ENCODE results near the gene G3BP2. TPM values are rescaled to one million over a fixed set of nuclear protein-coding genes. Genes with fewer than 3 reads are reported as not detected.

G3BP2 gene
- total and polyA plus RNA-seq, 10 of the 15 experiments (the other 5 are each of a cell fraction or from before 2014, with no cell fraction given) = 22.2 to 176 (median 102) TPM

- no peak overlapping the region for H3K27ac ChIP-seq (ENCODE audit: control insufficient read depth, insufficient read depth)
- FAIRE-seq = no peak
- H3K9me3 ChIP-seq (replicated peaks; ENCODE audit: control insufficient read depth, insufficient read depth, low read length) = no peaks in the 10 kb centered on the region
- no peak for ATAC-seq
- H2AFZ ChIP-seq (ENCODE audit: control insufficient read depth, low read depth, low read length) = no peak overlapping the region
- H3K4me2 ChIP-seq (ENCODE audit: control insufficient read depth, insufficient read depth) = no peak overlapping the region
- H4K20me1 ChIP-seq (ENCODE audit: control insufficient read depth, insufficient read depth) = no peaks in the 10 kb centered on the region; the same call in 1 of the 2 replicates
- no peak for DNase-seq (ENCODE audit: low read depth, low spot score)
- H3K36me3 ChIP-seq (ENCODE audit: control insufficient read depth in 2 of 2, insufficient read depth in 2 of 2, low read length in 1 of 2) = no peaks in the 10 kb centered on the region
- ChIA-PET POLR2A (interaction anchor here (0.6 to 8.7 kb wide), 4 partner anchors 21 to 172 kb away, joined by 3 to 72 read pairs (median 7); partner anchors contain the start of gene USO1), RAD21 (ENCODE audit: unreplicated experiment) (interaction anchor here (3.7 kb wide), 1 partner anchor 49 kb away, joined by 28 read pairs; the partner anchor contains the start of gene USO1), CTCF (interaction anchor here (0.8 kb wide), 1 partner anchor 48 kb away, joined by 3 read pairs; no protein-coding TSS in a partner anchor), SMC1A (ENCODE audit: uncharacterized antibody, unreplicated experiment) (interaction anchor here (0.6 to 8.5 kb wide), 4 partner anchors 35 to 303 kb away, joined by 3 to 98 read pairs (median 4); partner anchors contain the start of gene USO1)
- over 99% methylated on average over 11 of the region's 11 CpGs for WGBS (ENCODE audit: insufficient coverage, insufficient replicate concordance, low lambda C conversion rate, missing lambda C conversion rate)
- peaks cover 5% of the 10 kb centered on the region; the same call in 1 of the 2 replicates for H3K4me1 ChIP-seq (ENCODE audit: control insufficient read depth, insufficient read depth, low read length)
- no TSS peak for BruUV-seq (replicated peaks)
- peaks cover 34% of the 10 kb centered on the region for H3K79me2 ChIP-seq (ENCODE audit: control insufficient read depth, insufficient read depth, low read length)
- intact Hi-C loops (cut with micrococcal nuclease; ENCODE audit: unreplicated experiment) = no loop called here
- no peak overlapping the region for H3K9ac ChIP-seq (ENCODE audit: control insufficient read depth, insufficient read depth, low read length)
- H3K27me3 ChIP-seq (replicated peaks in 1 of 2; ENCODE audit: control insufficient read depth in 2 of 2, insufficient read depth in 2 of 2, low read length in 1 of 2) = no peaks in the 10 kb centered on the region
- no peak overlapping the region for H3K4me3 ChIP-seq
- in situ Hi-C loops (cut with MboI) = no loop called here
- TF ChIP-seq SREBF2 (IDR thresholded peaks at IDR 0.05; ENCODE audit: low read length) (no peak), POLR2A (IDR thresholded peaks at IDR 0.05; ENCODE audit: low read depth, low read length) (no peak), NFYB (IDR thresholded peaks at IDR 0.05; ENCODE audit: insufficient read depth, low read depth, low read length) (no peak)
Observed at GRCh38 chr4:75675004-75675531, 1.9 kb upstream of the G3BP2 start.

DNA sequence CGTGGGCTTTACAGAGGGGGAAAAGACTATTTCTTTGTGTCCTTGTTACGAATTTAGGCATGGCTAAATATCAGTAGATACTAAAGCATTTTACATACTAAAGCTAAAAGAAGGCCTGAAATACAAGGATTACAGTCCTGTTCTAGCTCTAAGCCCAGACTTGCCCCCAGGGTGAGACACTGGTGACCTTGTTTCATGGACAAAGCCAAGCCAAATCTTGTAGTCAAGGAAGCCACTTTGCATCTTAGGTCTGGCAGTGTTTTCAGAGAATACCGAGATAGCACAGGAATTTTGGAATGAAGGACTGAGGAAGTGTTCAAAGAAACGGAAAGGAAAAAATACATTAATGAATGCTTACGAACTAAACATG, 733 bp upstream of the G3BP2 start:
- peaks cover 5% of the 10 kb centered on the region; the same call in 1 of the 2 replicates for H3K4me1 ChIP-seq (ENCODE audit: control insufficient read depth, insufficient read depth, low read length)
- peak overlapping the region; percentile 71 for H3K27ac ChIP-seq (ENCODE audit: control insufficient read depth, insufficient read depth)
- 39% methylated on average over 5 of the region's 5 CpGs for WGBS (ENCODE audit: insufficient coverage, insufficient replicate concordance, low lambda C conversion rate, missing lambda C conversion rate)
- in situ Hi-C loops (cut with MboI) (no loop called here), intact Hi-C loops (cut with micrococcal nuclease; ENCODE audit: unreplicated experiment) (loop anchor here (1.0 to 2.0 kb wide), 2 partner anchors 25 to 50 kb away; partner anchors contain the start of gene USO1)
- H3K9ac ChIP-seq (ENCODE audit: control insufficient read depth, insufficient read depth, low read length) = peak overlapping the region; percentile 95
- no peak for FAIRE-seq
- H3K79me2 ChIP-seq (ENCODE audit: control insufficient read depth, insufficient read depth, low read length) = peaks cover 45% of the 10 kb centered on the region
- ChIA-PET CTCF (interaction anchor here (0.7 to 3.4 kb wide), 3 partner anchors 10 to 50 kb away, joined by 3 to 40 read pairs (median 3); partner anchors contain the start of gene USO1), SMC1A (ENCODE audit: uncharacterized antibody, unreplicated experiment) (interaction anchor here (0.6 to 8.5 kb wide), 10 partner anchors 10 to 106 kb away, joined by 3 to 98 read pairs (median 3); partner anchors contain the start of gene USO1), RAD21 (ENCODE audit: unreplicated experiment) (interaction anchor here (0.5 to 3.7 kb wide), 5 partner anchors 11 to 53 kb away, joined by 3 to 28 read pairs (median 3); partner anchors contain the start of gene USO1), POLR2A (interaction anchor here (0.6 to 8.7 kb wide), 6 partner anchors 21 to 53 kb away, joined by 3 to 72 read pairs (median 6); partner anchors contain the start of gene USO1)
- H3K27me3 ChIP-seq (replicated peaks in 1 of 2; ENCODE audit: control insufficient read depth in 2 of 2, insufficient read depth in 2 of 2, low read length in 1 of 2) = no peaks in the 10 kb centered on the region
- DNase-seq (ENCODE audit: low read depth, low spot score) = no peak
- TF ChIP-seq CREM (IDR thresholded peaks at IDR 0.05; ENCODE audit: low read depth) (no peak), CEBPB (IDR thresholded peaks at IDR 0.05; ENCODE audit: borderline replicate concordance in 1 of 2, low read depth in 2 of 2, low read length in 2 of 2) (no peak), SREBF2 (IDR thresholded peaks at IDR 0.05; ENCODE audit: low read length) (no peak)
- peak overlapping the region; percentile 52 for H2AFZ ChIP-seq (ENCODE audit: control insufficient read depth, low read depth, low read length)
- peaks cover 2% of the 10 kb centered on the region; the same call in 1 of the 2 replicates for H4K20me1 ChIP-seq (ENCODE audit: control insufficient read depth, insufficient read depth)
- ATAC-seq = no peak
- H3K36me3 ChIP-seq (ENCODE audit: control insufficient read depth in 2 of 2, insufficient read depth in 2 of 2, low read length in 1 of 2) = no peaks in the 10 kb centered on the region
- H3K4me3 ChIP-seq = peak overlapping the region; percentile 68
- TSS peak; percentile 99 for BruUV-seq (replicated peaks)
- peak overlapping the region; percentile 60 for H3K4me2 ChIP-seq (ENCODE audit: control insufficient read depth, insufficient read depth)
- no peaks in the 10 kb centered on the region for H3K9me3 ChIP-seq (replicated peaks; ENCODE audit: control insufficient read depth, insufficient read depth, low read length)
